RPMI8226 (cell line): ENCODE results near the gene SLC6A6.

Experiments used
- DNase-seq: peaks from one replicate; pipeline ENCODE4 v3.0.0-alpha.2; 2015

Gene SLC6A6

DNA sequence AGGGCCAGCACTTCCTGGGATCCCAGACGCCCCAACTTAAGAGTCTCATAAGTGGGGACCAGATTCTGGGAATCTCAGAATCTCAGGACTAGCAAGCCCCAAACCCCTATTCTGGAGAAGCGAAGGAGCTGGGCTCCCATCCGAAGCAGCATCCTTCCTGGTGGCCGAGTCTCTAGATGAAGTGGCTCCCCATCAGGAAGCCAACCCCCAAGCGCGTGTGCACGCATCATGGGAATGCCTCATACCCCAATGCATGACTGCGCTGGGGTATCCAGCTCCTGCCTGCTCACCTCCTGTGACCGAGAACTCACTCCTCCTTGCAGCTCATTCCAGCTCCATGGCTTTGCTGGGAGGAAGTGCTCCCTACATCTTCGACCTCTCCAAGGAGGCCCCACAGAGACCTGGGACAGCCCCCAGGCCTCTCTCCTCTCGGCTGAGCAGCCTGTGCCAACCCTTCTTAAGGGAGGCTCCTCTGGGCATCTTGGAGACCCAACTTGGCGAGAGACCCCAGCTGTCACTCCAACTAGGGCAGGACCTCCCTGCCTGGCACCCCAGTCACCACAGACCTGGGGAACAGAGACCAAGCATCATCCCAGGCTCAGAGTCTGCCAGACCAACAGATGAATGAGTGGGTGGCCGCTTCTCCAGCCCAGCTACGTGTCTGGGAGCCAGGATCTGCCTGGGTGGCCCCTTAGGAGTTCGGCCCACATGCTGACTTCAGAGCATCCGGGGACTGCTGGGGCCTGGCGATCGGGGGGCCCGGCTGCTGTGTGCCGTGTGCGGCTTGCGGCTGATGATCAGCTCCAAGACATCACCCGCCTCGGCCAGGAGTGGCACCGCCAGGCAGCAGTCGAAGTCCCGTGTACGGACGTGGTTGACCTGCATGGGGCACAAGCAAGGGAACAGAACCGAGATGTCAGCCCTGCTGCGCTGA is 90.8 kb downstream of the SLC6A6 start:
- DNase-seq, result no peak

DNA sequence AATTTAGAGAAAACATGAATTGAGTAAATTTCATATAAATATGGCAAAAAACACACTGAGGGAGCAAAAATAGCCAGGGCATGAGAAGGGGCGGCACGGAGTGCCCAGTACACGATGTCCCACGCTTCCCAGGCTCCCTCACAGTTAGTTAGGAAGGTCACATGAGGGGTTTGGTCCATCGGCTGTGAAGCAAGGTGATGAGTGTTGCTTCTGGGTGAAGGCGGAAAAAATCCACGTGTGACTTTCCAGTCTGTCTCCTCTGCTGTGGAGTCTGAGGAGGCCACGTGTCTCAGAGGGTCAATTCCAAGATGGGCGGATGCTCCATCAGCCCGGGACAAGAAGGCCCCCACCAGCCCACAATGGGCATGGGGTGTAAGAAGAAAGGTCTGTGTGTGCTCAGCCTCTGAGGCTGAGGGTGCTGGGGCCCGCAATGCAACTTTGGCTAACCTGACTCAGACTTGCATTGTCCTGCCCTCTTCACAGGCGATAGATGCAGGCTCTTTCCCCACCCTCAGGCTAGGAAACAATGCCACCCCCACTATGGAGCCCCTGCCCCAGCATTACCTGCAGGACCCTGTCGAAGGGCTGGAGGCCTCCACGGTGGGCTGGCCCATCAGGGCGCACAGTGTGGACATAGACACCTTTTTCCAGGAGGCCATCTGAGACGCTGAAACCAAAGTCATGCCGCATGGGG is 92.0 kb downstream of the SLC6A6 start:
- no peak for DNase-seq

DNA sequence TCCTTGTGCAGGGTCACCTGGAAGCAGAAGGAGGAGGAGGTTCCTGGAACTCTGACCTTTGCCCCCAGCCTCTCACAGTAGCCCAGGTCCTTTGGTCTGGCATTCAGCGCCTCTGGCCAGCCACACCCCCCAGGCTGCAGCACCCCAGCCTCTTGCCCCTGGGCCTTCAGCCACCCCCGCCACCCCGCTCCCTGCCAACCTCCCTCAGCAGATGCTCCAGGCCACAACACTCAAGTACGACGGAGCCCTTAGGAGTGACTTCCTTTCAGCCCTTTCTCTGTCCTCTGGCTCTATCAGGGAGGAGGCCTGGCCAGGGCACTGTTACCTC is 92.5 kb downstream of the SLC6A6 start:
- no peak for DNase-seq

DNA sequence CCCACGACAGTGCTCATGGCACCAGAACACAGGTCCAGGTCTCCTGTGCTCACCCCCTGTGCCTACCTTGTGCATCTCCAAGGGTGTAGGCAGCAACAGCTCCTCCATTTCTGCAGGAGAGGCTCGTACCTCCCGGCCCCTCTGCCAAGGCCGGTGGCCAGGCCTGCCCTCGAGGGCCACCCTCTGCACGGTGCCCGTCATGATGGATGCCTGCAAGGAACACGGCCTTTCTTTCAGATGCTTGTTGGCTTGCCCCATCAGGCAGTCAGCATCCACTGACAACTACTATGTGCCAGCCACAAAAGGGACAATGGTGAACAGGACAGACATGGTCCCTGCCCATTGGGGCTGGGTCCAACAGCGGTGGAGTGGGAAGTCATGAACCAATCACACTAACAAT is 93.9 kb downstream of the SLC6A6 start:
- DNase-seq, result no peak

DNA sequence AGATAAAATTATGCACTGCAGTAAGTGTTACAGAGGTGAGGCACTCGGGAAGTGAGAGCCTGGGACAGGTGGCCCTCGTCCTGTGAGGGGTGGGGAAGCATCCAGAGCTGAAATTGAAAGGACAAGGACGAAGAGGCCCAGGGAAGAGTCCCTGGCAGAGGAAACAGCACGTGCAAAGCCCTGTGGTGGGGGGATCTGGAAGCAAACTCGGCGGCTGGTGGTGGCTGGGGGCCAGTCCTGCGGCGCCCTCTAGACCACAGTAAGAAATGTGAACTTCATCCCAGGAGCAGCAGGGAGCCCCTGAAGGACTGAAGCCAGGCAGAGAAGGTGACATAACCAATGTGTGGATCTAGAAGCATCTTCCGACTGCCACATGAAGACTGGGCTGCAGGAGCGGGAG is 94.9 kb downstream of the SLC6A6 start:
- no peak for DNase-seq

DNA sequence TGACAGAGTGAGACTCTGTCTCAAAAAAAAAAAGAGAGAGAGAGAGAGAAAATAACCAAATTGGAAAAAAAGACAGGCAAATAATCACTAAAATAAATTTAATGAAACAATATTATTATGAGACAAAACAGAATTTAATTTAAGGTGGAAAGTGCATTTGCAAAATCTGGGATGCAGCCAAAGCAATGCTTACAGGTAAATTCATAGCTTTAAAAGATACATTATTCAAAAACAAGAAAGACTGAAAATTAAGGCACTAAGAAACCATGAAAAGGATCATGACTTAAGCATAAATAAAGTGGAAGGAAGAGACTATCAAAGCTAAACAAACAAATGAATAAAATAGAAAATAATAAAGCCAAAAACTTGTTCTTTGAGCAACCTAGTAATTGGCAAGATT is 100.1 kb downstream of the SLC6A6 start:
- no peak for DNase-seq

DNA sequence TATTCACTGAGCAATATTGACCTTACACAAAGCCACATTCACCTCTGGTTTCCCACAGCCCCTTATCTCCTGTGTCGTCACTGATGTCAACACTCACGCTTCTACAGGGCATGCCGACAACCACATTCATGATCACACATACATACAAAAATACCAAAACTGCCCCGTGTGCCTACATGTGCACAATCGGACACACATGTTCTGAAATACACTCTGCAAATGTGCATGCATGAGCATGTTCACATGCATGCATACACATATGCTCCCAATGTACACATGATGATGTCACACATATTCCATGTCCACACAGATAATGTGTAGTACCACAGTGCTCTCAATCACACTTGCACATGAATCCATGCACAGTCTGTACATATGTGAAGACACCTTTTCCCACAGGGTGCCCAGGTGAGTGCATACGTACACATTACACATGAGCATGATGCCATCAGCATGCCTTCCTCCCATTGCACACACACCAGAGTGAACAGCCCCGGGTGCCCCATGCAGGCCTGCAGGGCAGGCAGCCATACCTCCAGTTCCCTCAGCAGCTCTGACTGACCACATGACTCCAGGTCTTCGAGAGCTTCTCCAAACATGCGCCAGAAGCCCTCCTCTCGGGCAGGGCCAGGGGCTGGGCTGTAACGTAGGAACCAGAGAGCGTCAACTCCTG is 100.8 kb downstream of the SLC6A6 start:
- DNase-seq, result no peak

DNA sequence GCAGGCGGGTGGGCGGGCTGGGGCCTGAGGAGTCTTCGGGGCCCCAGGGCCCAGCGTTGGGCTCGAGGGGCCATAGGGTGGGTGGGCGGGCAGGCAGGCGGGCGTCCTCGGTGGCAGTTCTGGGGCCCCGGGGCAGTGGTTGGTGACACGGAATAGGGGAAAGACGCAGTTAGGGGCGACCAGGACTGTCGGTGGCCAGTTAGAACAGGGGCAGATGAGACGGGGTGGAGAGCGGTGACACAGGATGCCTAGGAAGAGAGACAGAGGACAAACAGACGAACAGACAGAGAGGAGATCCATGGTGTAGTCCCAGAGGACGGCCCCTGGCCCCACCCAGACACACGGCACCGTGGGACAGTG is 101.3 kb downstream of the SLC6A6 start:
- DNase-seq, result no peak

DNA sequence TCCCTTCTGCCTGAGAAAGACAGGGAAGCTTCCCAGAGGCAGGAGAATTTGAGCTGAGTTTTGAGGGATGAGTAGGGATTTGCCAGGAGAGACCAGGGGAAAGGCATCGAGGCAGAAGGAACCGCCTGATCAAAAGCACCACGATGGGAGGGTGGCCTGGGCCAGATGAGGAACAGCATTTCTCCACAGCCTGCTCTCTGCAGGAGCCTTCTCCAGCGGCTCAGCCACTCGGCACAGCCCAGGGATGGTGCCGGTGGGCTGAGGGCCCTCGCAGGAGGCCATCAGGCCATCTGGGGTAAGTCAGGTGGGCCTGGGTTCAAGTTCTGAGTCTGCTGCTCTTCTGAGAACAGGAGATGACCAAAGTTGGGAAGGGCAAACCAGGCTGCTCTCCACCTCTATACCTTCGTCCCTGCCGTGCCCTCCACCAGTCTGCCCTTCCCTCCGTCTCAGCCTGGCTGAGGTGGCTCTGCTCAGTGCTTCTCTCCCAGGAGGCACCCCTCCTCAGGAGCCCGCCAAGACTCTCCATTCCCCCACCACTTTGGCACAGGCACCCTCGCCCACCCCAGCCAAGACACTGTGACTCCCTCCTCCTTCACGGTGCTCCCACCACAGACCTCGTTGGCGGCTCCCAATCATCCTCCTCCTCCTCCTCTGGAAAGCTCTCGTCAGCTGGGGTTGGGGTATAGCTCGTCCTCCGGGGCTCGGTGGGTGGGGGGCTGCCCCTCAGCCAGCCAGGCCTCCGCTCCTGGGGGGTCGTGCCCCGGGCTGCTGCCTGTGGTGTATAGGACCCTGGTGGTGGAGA is 102.8 kb downstream of the SLC6A6 start:
- DNase-seq, result no peak

DNA sequence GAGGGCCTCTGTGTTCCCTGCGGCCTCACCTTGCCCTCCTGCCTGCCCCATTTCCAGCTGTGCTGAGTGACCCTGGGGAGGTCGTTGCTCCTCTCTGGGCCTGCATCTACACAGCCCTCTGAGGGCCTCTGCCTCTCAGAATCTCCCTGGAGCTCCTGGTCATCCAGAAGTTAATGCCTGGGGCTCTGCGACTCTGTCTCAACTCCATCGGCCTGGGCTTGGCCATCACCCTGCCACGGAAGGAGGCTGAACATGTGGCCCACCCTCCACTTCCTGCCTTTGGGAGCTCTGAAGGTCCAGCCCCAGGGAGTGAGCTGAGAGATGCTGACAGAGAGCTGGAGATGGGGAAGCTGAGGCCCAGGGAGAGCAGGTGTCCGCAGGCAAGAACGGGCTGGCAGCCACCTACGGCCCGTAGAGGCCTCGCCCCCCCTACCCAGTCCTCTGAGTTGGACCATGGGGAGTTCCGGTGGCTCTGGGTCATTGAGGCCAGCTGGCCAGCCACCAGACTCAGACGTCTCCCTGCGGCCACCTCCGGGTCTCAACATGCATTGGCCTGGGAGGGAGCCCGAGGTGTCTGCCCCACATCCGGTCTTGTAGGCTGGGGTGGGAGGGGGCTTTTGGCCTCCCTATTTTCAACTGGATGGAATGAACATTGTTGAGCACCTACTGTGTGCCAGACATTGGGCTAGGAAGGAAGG is 103.5 kb downstream of the SLC6A6 start:
- DNase-seq, result no peak

DNA sequence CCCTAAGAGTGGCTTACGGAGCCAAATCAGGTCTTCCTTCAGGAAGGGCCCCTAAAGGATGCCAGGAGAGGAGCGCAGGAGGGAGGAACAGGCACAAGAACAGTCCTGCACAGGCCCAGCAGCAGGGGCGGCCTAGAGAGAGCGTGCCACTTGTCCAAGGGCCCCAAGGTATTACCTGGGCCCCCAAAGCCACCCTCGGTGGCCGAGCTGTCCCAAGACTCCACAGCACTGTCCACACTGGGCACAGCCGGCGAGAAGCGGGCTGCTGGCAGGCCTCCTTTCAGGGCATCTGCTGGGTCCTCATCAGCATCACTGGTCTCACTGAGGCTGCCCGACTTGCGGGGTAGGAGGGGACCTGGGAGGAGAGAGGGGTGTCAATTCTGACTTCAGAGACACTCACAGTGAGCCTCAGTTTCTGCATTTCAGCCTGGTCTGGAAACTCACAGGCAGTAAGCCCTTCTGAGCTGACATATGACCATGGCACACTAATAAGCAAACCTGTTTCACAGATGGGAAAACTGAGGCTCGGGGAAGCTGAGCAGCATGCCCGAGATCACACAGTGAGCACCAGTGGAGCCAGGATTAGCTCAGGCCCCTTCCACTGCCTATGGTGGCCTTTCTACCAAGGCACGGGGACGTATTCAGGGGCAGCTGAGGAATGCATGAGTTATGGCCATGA is 104.4 kb downstream of the SLC6A6 start:
- no peak for DNase-seq

DNA sequence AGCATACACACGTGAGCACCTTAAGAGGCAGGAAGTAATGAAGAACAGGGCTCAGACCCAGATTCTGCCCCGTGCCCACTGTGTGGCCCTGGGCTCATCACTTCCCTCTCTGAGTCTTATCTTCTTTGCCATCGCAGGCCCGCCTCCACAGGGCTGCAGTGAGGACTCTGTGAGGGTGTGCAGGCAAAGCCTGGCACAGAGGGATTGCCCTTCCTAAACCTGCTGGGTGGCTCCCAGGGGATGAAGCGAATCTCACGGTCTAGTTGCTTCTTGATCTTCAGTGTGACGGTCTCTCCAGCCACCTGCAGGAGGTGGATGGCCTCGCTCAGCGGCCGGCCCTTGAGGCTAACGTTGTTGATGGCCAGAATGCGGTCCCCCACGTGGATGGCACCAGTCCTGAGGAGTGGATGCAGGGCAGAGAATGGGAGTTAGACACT is 104.9 kb downstream of the SLC6A6 start:
- peak; percentile 15 for DNase-seq

DNA sequence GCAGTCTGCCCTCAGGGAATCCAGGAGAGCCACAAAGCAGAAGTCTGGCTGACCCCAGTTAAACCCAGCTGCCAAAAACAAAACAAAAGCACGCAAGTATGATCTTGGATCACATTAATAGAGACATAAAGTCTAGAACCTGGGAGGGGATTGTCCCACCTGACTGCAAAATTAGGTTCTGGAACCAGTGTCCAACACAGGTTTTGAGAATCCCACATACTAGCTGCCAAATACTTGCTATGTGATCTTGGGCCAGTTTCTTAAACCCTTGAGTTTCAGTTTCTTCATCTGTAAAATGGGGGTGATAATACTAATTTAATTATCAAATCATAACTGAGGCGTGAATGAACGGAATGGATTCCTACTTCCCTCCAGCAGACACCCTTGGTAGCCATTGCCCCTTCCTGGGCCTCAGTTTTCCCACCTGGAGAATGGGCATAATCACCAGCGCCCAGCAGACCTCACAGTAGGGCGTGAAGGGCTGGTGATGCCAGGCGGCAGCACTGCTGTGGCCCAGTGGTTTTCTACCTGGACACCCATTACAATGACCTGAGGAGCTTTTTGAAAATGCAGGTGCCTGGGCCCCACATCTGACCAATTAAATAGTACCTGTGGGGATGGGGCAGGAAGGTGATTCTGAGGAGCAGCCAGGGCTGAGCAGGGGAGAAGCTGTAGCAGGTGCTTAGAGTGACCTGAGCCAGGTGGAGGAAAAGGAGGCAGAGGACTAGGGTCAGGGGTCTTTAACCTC is 105.5 kb downstream of the SLC6A6 start:
- no peak for DNase-seq

DNA sequence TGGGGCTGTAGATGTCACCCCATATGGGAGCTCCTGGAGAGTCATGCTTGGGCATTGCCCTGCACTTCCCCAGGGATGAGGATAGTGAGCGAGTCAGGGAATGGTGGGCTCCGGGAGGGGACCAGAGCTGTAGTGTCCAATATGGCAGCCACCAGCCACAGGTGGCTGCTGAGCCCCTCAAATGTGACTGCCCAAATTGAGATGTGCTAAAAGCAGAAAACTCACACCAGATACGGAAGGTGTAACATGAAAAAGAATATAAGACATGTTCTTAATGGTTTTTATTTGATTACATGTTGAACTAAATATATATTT is 106.1 kb downstream of the SLC6A6 start:
- DNase-seq, result no peak

DNA sequence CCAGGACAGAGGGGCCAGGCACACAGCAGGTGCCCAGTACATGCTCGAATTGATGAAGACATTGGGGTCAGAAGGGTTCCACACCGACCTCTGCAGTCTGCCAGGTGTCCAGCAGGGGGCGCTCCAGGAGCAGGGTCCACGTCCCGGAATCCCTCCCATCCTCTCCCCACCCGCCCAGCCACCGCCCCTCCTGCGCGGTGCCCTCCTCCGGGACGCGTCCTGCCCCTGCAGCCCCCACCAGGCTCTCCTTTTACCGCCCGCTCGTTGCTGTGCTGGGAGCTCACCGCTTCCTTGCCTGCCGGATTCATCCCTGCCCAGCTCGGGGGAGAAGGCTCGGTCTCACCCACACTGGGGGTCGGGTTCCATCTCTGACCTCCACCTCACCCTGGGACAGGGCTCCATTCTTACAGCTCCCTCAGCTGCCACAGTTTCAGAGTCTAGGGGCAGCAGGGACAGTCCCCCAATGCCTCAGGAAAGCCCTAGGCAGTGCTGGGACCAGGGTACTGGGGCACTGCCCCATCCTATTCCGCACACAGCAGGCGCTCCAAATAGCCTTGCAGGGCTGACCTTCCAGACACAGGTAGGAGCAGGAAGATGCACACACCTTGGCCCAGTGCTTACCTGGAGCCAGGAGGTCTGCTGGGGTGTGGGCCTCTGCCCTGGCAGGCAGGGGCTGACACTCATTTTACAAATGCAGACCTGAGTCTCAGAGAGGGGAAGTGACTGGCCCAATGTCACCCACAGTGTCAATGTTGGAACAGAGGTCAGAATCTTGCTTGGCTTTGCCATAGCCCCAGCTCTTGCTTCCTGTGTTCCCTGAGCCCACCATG is 106.8 kb downstream of the SLC6A6 start:
- peak; percentile 68 for DNase-seq

DNA sequence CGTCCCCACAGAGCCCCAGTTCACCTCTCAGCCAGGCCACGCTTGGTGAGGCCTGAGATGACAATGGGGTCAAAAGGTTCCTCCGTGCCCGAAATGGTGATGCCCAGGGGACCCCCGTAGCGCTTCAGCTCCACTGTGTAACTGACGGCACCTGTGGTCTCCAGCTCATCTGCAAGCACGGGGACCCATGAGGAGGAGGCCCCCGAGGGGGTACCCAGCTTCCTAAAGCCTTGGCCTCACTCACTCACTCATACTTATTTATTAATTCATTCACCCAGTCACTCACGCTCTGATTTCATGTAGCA is 107.3 kb downstream of the SLC6A6 start:
- DNase-seq, result no peak

DNA sequence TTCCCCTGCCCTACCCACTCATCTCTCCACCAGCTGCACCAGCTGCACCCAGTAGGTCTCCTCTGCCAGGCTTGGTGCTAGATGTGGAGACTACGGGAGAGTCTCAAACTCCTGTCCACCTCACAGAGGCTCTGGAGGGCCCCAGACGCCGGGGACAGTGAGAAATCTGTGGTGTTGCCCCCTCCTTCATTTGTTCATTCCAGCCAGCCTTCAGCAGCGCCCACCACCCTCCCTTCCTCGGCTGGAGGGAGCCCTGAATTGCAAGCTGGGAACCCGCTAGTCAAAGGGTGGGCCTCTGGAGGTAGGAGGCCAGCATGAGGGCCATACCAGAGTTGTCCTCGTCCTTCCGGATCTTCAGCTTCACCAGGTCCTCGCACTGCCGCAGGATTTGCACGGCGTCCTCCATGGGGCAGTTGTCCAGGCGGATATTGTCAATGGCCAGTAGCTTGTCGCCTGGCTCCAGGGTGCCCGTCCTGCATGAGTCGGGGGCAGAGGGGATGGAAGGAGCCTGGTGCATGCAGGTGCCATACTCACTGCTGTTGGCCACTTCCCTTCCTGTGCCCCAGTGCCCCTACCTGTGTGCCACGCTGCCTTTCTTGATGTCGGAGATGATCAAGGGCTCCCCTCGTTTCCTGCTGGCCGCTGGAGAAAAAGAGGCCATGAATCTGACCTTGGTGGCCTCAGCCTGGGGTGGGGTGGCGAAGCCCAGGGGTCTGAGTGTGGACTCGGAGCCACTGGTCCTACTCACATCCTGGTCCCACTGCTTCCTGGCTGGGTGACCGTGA is 108.6 kb downstream of the SLC6A6 start:
- DNase-seq, result no peak

DNA sequence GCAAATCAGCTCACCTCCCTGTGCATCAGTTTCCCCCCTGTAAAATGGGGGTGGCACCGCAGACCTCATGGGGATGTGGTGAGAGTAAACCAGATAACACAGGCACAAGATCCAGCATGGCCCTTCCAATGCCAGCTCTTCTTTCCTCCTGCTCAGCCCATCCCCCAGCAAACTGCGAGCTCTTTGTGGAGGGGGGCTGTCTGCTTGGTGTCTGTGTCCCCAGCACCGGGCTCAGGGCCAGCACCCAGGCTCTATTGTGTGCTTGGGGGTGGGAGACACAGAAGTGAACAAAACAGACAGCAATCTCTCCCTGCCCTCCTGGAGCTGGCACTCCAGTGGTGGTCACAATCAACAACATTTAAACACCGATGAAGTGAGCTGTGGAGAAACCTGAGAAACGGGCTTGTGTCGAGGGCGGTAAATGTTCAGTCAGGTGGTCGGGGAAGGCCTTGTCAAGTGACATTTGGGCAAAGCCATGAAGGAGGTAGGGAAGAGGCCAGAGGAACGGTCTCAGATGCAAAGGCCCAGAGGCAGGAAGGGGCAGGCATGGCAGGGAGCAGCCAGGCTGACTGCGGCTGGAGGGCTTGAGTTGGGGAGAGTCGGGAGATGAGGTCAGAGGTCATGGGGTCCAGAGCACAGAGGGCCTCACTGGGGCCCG is 109.3 kb downstream of the SLC6A6 start:
- no peak for DNase-seq

DNA sequence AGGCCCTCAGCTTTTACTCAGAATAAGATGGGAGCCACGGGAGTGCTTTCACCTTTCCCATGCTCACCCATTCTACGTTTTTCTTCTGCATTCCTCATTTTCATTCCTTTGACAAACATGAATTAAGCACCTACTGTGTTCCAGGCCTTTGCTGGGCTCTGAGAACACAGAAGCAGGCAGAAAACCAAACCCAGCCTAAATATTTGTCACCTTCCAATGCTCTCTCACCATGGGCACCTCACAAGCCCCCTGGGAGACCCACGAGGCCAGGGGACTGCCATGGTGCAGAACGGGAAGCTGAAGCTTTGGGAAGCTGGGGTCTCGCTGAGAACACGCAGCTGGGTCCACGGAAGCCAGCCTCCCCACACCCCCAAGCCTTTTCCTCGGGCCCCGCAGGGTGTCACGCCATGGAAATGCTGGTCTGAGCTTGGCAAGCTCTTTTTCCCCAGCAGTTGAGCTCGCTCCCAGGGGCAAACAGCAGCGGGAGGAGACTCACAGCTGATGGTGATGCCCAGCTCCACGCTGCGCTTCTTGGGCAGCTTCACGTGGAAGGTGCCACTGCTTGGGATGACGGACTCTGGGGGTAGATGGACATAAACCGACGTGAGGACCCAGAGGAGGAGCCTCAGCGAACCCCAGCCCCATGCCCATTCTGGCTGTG is 110.0 kb downstream of the SLC6A6 start:
- no peak for DNase-seq
